ENCODE measurements around the gene NINJ1.

NINJ1 gene

GRCh38 chr9:93129286-93129685 is 4.8 kb downstream of the NINJ1 start:
- Histone ChIP-seq H3K36me3 (ENCODE audit: control insufficient read depth in 1 of 2, insufficient read depth in 2 of 2, low read length in 2 of 2) (peaks cover 0 to 9% of the 10 kb centered on the region in 2 donors), H3K4me1 (ENCODE audit: control insufficient read depth in 1 of 2, insufficient read depth in 2 of 2, low read length in 2 of 2) (peaks cover 12 to 76% of the 10 kb centered on the region in 2 donors), H3K27ac (ENCODE audit: low read length) (no peak overlapping the region)

GRCh38 chr9:93128715-93129224 is 5.3 kb downstream of the NINJ1 start:
- Histone ChIP-seq H3K4me1 (ENCODE audit: control insufficient read depth in 1 of 2, insufficient read depth in 2 of 2, low read length in 2 of 2) (peaks cover 12 to 76% of the 10 kb centered on the region in 2 donors), H3K36me3 (ENCODE audit: control insufficient read depth in 1 of 2, insufficient read depth in 2 of 2, low read length in 2 of 2) (peaks cover 3 to 12% of the 10 kb centered on the region in 2 donors), H3K27me3 (ENCODE audit: low read depth, low read length) (no peaks in the 10 kb centered on the region), H3K9me3 (ENCODE audit: control insufficient read depth in 1 of 2, low read length in 2 of 2) (no peaks in the 10 kb centered on the region), H3K4me3 (ENCODE audit: low read depth in 1 of 2, low read length in 2 of 2) (no peak overlapping the region), H3K27ac (ENCODE audit: low read length) (no peak overlapping the region)

More at GRCh38 chr9:93129286-93129685, 4.8 kb downstream of the NINJ1 start:
- no peaks in the 10 kb centered on the region for H3K9me3 ChIP-seq (ENCODE audit: control insufficient read depth in 1 of 2, low read length in 2 of 2)
- H3K27me3 ChIP-seq (ENCODE audit: low read depth, low read length), result no peaks in the 10 kb centered on the region
- no peak overlapping the region for H3K4me3 ChIP-seq (ENCODE audit: low read depth in 1 of 2, low read length in 2 of 2)

GRCh38 chr9:93128011-93128714 is 5.9 kb downstream of the NINJ1 start:
- Histone ChIP-seq H3K4me3 (ENCODE audit: low read depth in 1 of 2, low read length in 2 of 2) (no peak overlapping the region), H3K36me3 (ENCODE audit: control insufficient read depth in 1 of 2, insufficient read depth in 2 of 2, low read length in 2 of 2) (peaks cover 4 to 17% of the 10 kb centered on the region in 2 donors), H3K27me3 (ENCODE audit: low read depth, low read length) (no peaks in the 10 kb centered on the region), H3K27ac (ENCODE audit: low read length) (no peak overlapping the region), H3K9me3 (ENCODE audit: control insufficient read depth in 1 of 2, low read length in 2 of 2) (no peaks in the 10 kb centered on the region), H3K4me1 (ENCODE audit: control insufficient read depth in 1 of 2, insufficient read depth in 2 of 2, low read length in 2 of 2) (peaks cover 12 to 73% of the 10 kb centered on the region in 2 donors)

- Histone ChIP-seq H3K4me3 (ENCODE audit: low read depth in 1 of 2, low read length in 2 of 2) (no peak overlapping the region), H3K36me3 (ENCODE audit: control insufficient read depth in 1 of 2, insufficient read depth in 2 of 2, low read length in 2 of 2) (peaks cover 4 to 18% of the 10 kb centered on the region in 2 donors), H3K9me3 (ENCODE audit: control insufficient read depth in 1 of 2, low read length in 2 of 2) (no peaks in the 10 kb centered on the region), H3K4me1 (ENCODE audit: control insufficient read depth in 1 of 2, insufficient read depth in 2 of 2, low read length in 2 of 2) (peaks cover 12 to 66% of the 10 kb centered on the region in 2 donors), H3K27ac (ENCODE audit: low read length) (peak overlapping the region; percentile 56), H3K27me3 (ENCODE audit: low read depth, low read length) (no peaks in the 10 kb centered on the region)
These were observed 6.6 kb downstream of the NINJ1 start for GRCh38 chr9:93127395-93127911.

GRCh38 chr9:93126825-93127368 is 7.2 kb downstream of the NINJ1 start:
- Histone ChIP-seq H3K27ac (ENCODE audit: low read length) (peak overlapping the region; percentile 56), H3K4me1 (ENCODE audit: control insufficient read depth in 1 of 2, insufficient read depth in 2 of 2, low read length in 2 of 2) (peaks cover 11 to 62% of the 10 kb centered on the region in 2 donors), H3K36me3 (ENCODE audit: control insufficient read depth in 1 of 2, insufficient read depth in 2 of 2, low read length in 2 of 2) (peaks cover 4 to 24% of the 10 kb centered on the region in 2 donors), H3K9me3 (ENCODE audit: control insufficient read depth in 1 of 2, low read length in 2 of 2) (no peaks in the 10 kb centered on the region), H3K27me3 (ENCODE audit: low read depth, low read length) (no peaks in the 10 kb centered on the region), H3K4me3 (ENCODE audit: low read depth in 1 of 2, low read length in 2 of 2) (peak overlapping the region in 1 of 2 donors; percentile 37)

GRCh38 chr9:93126151-93126781 is 7.8 kb downstream of the NINJ1 start:
- Histone ChIP-seq H3K27ac (ENCODE audit: low read length) (no peak overlapping the region), H3K4me1 (ENCODE audit: control insufficient read depth in 1 of 2, insufficient read depth in 2 of 2, low read length in 2 of 2) (peaks cover 8 to 60% of the 10 kb centered on the region in 2 donors), H3K36me3 (ENCODE audit: control insufficient read depth in 1 of 2, insufficient read depth in 2 of 2, low read length in 2 of 2) (peaks cover 4 to 30% of the 10 kb centered on the region in 2 donors), H3K9me3 (ENCODE audit: control insufficient read depth in 1 of 2, low read length in 2 of 2) (no peaks in the 10 kb centered on the region), H3K4me3 (ENCODE audit: low read depth in 1 of 2, low read length in 2 of 2) (peak overlapping the region in 1 of 2 donors; percentile 37), H3K27me3 (ENCODE audit: low read depth, low read length) (no peaks in the 10 kb centered on the region)

GRCh38 chr9:93125331-93125894 is 8.6 kb downstream of the NINJ1 start:
- Histone ChIP-seq H3K4me3 (ENCODE audit: low read depth in 1 of 2, low read length in 2 of 2) (no peak overlapping the region), H3K4me1 (ENCODE audit: control insufficient read depth in 1 of 2, insufficient read depth in 2 of 2, low read length in 2 of 2) (peaks cover 9 to 60% of the 10 kb centered on the region in 2 donors)

GRCh38 chr9:93124793-93125192 is 9.3 kb downstream of the NINJ1 start:
- Histone ChIP-seq H3K27ac (ENCODE audit: low read length) (no peak overlapping the region), H3K4me1 (ENCODE audit: control insufficient read depth in 1 of 2, insufficient read depth in 2 of 2, low read length in 2 of 2) (peaks cover 13 to 60% of the 10 kb centered on the region in 2 donors), H3K27me3 (ENCODE audit: low read depth, low read length) (no peaks in the 10 kb centered on the region), H3K4me3 (ENCODE audit: low read depth in 1 of 2, low read length in 2 of 2) (no peak overlapping the region), H3K9me3 (ENCODE audit: control insufficient read depth in 1 of 2, low read length in 2 of 2) (no peaks in the 10 kb centered on the region), H3K36me3 (ENCODE audit: control insufficient read depth in 1 of 2, insufficient read depth in 2 of 2, low read length in 2 of 2) (peaks cover 4 to 33% of the 10 kb centered on the region in 2 donors)

More at GRCh38 chr9:93125331-93125894, 8.6 kb downstream of the NINJ1 start:
- Histone ChIP-seq H3K27ac (ENCODE audit: low read length) (no peak overlapping the region), H3K9me3 (ENCODE audit: control insufficient read depth in 1 of 2, low read length in 2 of 2) (no peaks in the 10 kb centered on the region), H3K36me3 (ENCODE audit: control insufficient read depth in 1 of 2, insufficient read depth in 2 of 2, low read length in 2 of 2) (peaks cover 4 to 33% of the 10 kb centered on the region in 2 donors), H3K27me3 (ENCODE audit: low read depth, low read length) (no peaks in the 10 kb centered on the region)

- Histone ChIP-seq H3K36me3 (ENCODE audit: control insufficient read depth in 1 of 2, insufficient read depth in 2 of 2, low read length in 2 of 2) (peaks cover 4 to 33% of the 10 kb centered on the region in 2 donors), H3K27me3 (ENCODE audit: low read depth, low read length) (no peaks in the 10 kb centered on the region), H3K4me1 (ENCODE audit: control insufficient read depth in 1 of 2, insufficient read depth in 2 of 2, low read length in 2 of 2) (peaks cover 17 to 55% of the 10 kb centered on the region in 2 donors), H3K9me3 (ENCODE audit: control insufficient read depth in 1 of 2, low read length in 2 of 2) (no peaks in the 10 kb centered on the region), H3K27ac (ENCODE audit: low read length) (no peak overlapping the region), H3K4me3 (ENCODE audit: low read depth in 1 of 2, low read length in 2 of 2) (no peak overlapping the region)
These were observed 10.3 kb downstream of the NINJ1 start for GRCh38 chr9:93123561-93124283.

GRCh38 chr9:93122721-93123221 is 11.3 kb downstream of the NINJ1 start:
- Histone ChIP-seq H3K4me3 (ENCODE audit: low read depth in 1 of 2, low read length in 2 of 2) (no peak overlapping the region), H3K4me1 (ENCODE audit: control insufficient read depth in 1 of 2, insufficient read depth in 2 of 2, low read length in 2 of 2) (peaks cover 17 to 45% of the 10 kb centered on the region in 2 donors), H3K36me3 (ENCODE audit: control insufficient read depth in 1 of 2, insufficient read depth in 2 of 2, low read length in 2 of 2) (peaks cover 4 to 33% of the 10 kb centered on the region in 2 donors), H3K9me3 (ENCODE audit: control insufficient read depth in 1 of 2, low read length in 2 of 2) (no peaks in the 10 kb centered on the region), H3K27me3 (ENCODE audit: low read depth, low read length) (no peaks in the 10 kb centered on the region), H3K27ac (ENCODE audit: low read length) (no peak overlapping the region)

Data from muscle layer of duodenum (tissue), 2 donors.